Activated naive CD4-positive, alpha-beta T cell (primary cell): ENCODE results near the gene TMBIM1.

Experiments
- DNase-seq, 4 experiments: peaks; one replicate each; lab custom pipeline; 2025; lab: John Stamatoyannopoulos, UW

The TMBIM1 gene, protein sequence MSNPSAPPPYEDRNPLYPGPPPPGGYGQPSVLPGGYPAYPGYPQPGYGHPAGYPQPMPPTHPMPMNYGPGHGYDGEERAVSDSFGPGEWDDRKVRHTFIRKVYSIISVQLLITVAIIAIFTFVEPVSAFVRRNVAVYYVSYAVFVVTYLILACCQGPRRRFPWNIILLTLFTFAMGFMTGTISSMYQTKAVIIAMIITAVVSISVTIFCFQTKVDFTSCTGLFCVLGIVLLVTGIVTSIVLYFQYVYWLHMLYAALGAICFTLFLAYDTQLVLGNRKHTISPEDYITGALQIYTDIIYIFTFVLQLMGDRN

DNA sequence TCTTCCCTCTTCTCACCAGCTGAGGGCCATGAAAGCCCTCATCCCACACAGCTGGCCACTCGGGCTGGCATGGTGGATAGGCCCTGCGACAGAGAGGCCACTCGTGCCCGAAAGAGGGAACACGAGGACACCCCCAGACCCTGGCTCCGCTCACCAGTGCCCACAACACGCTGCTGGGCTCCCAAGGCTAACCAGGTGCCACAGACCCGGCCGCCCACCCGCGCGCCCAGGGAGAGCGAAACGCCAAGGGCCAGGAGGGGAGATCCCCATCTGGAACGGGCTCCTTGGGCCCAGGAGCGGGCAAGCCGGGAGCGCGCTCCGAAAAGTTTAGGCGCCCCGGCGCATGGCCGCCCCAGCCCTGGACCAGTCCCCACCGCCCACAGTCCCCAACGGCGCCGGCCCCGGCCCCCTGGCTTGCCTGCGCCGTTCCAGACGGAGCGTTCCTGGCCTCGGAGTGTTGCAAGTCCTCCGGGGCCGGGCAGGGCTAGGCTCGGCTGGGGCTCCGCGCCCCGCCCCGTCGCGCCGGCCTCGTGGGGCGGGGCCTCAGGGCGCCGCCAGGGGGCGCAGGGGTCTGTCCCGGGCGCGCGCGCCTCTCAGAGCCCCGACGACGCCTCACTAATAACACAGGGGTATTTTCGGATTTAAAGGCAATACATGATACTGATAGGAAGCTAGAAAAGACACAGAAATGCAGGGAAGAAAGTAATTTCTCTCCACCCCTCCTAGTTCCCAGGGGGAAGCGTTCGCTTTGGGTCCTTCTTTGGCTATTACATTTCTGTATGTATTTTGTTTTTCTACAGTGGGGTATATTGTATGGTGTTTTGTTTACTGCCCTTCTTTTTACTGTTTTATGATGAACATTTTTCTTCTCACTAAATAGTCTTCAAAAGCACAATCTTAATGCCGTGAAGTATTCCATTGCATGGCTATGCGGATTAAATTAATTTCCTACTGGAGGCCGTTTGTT, at the start of gene TMBIM1:
TSS of gene TMBIM1 (minus strand) at position 456 of the 967 bp plus-strand sequence. CDS start 10,362 bp downstream, outside the sequence.
- DNase-seq: peak; percentile 50 to 75 (median 56)

DNA sequence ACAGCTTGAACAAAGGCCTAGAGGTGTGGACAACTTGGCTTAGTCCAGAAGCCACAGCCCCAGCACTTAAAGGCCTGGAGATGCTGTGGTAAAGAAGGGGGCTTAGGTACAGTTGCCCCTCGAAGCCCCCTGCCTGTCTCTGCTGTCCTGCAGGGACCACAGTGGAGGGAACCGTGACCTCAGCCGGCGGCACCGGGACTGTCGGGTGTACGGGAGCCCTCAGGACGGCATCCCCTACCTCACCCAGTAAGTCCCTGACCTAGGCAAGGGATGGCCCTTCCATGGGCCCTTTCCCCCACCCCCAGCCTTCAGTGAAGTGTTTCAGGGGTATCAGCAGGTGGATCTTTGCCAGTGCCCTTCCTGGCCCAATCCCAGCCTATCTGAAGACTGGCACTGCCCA, 49.1 kb upstream of the TMBIM1 start:
- DNase-seq: no peak

DNA sequence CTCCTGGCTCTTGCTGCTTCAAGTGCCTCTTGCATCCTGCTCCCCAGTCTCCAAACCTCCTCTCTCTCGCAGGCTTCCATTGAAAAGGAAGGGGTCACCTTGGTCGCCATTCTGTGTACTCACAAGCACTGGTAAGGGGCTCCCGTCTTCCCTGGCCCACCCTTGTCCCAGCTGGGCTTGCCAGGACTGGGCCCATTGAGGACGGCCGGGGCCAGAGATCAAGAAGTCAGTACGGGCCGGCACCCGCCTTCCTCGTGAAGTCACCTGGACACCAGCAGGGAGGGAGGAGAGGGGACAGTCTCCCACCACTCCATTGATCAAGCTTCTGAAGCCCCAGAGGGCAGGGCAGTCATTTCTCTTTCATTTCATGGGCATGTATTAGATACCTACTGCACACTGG, 48.4 kb upstream of the TMBIM1 start:
- DNase-seq: no peak

DNA sequence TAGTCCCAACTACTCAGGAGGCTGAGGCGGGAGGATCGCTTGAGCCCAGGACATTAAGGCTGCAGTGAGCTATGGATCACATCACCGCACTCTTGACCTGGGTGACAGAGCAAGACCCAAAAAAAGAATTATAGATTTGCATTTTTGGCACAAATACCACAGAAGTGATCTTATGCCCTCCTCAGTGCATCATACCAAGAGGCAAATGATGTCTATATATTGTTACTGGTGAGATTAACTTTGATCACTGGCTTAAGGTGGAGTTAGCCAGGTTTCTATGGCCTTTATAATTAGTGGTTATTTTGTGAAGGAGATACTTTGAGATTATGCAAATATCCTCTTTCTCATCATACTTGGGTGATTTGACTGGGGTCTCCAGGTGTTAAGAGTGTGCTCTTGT, 42.2 kb upstream of the TMBIM1 start:
- no peak for DNase-seq

DNA sequence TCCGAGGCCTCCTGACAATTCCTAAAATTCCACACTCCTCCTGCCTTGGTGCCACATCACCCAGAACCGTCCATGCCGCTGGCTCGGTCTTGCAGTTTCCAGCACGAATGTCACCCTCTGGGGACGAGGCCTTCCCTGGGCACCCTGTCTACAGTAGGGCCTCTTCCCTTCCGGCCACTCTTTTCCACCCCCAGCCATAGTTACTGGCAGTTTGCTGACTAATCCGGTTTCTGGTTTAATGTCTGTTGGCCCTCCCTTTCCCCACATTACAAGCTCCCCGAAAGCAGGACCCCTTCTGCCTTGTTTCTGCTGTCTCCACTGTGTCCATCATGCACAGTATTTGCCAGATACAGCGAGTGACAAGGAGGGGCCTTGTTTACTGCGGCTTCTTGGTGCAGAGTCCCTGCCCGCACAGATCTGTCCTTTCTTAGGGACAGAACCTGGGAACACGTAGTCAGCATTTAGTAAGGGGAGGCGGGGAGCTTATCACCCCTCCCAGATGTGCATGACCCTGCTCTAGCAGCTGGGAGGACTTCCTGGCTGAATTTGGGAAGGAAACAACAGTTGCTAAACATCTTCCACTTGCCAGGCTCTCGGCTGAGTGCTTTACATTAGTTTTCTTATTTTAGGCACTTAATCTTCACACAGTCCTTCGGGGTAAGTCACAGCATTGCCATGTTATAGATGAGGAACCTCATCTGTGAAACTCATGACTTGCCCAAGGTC, 40.8 kb upstream of the TMBIM1 start:
- no peak for DNase-seq

DNA sequence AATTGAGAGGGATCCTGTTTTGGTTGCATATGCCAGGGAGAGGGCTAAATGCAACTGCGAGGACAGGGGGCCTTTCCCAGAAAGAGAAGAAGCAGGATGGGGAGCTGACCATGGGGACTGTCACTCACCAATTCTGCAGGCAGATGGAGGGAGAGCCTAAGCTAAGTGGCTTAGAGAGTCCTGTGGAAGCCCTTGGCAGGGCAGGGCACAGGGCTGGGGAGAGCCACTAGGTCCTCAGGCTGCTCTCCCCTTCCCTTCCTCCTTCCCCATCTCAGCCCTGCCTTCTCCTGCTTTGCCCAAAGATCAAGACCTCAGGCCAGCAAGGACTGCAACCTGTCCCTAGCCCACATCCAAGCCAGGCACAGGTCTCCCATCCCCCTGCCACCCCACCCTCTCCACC, 40.0 kb upstream of the TMBIM1 start:
- DNase-seq: no peak

DNA sequence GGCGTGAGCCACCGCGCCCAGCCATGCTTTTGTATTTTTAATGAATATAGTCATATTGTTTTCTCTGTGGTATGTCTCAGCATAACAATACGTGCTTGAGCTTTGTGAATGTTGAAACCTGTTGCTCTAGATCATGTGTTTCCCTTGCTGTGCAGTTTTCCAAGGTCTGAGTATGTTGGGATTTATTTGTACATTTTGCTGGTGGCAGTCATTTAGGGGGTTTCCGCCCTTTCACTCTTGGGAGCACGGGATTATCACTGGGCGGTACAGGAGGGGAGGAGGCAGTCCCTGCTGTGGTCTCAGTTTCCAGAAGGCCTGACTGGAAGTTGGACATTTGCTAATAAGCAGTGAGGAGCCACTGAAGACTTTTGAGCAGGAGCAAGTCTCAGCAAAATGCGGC, 39.4 kb upstream of the TMBIM1 start:
- no peak for DNase-seq

DNA sequence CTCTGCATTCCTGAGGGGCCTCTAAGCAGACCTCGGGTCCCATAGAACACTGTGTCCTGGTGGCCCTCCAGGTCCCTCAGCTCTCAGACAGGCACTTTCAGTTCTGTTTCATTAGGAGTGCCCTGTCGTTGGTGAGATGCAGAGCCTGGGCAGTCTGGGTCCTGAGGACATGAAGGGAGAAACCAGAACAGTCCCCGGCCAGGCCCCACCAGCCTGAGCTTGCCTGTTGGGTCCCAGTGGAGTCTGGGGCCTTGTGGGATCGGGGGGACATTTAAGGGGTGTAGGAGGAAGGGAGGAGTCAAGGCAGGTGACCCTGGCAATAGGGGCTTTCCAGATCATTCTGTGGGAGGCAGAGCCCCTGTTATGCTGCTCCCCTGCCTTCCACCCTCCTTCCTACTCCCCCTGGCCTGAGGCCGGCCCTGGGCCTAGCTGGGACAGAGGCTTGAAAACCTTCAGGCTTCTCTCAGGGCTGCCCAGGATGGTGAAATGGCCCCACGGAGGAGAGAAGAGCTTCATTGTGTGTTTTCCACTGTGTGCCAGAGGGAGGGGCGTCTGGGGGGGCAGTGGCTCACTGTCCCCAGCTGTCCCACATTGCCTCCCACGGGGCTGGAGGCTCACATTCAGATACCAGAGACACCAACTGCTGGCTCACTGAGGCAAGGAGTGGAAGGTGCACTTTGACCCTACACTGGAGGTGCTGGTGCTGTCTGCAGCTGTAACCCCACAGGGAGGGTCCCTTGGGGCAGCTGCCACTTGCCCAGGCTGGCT, 37.7 kb upstream of the TMBIM1 start:
- no peak for DNase-seq

DNA sequence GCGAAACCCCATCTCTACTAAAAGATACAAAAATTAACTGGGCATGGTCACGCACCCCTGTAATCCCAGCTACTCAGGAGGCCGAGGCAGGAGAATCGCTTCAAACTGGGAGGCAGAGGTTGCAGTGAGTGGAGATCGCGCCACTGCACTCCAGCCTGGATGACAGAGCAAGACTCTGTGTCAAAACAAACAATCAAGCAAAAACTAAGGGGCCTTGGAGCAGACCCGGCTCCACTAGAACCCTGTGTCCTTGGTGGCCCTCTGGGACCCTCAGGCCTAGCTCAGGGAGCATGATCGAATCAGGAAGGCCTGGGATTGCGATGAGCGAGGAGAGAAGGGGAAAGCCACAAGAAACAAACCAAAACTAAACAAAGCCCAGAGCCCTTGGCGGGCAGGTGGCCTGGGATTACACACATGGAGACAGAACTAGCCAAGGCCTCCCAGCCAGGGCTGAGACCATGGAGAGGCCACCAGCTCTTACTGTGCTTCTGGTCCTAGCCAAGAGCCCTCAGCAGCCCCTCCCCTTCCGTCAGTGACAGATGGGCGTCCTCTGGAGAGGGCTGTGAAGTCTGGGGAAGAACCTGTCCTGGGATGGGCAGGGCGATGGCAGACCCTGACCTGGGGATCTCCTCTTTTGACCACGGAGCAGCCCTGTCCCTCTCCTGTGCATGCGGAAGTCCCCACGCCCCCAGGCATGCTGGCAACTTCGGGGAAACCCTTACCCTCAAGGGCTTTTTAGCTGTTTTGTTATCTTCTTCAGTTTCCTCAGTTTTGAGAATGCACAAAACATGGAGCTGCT, 36.9 kb upstream of the TMBIM1 start:
- DNase-seq: no peak

DNA sequence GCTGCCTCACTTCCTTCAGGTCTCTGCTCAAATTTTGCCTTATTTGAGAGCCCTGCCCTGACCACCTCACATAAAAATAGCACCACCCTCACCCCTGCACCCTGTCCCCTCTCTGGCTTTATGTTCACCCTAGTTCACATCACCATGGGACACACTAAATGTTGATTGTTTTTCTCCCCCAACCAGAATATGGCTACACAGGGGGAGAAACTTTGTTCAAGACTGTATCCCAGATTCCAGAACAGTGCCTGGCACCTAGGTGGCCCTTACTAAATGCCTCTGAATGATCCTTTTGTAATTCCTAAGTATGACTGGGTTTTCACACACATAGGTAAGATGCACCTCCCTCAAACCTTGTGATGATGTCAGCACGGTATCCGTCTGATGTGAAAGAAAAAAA, 36.0 kb upstream of the TMBIM1 start:
- no peak for DNase-seq

DNA sequence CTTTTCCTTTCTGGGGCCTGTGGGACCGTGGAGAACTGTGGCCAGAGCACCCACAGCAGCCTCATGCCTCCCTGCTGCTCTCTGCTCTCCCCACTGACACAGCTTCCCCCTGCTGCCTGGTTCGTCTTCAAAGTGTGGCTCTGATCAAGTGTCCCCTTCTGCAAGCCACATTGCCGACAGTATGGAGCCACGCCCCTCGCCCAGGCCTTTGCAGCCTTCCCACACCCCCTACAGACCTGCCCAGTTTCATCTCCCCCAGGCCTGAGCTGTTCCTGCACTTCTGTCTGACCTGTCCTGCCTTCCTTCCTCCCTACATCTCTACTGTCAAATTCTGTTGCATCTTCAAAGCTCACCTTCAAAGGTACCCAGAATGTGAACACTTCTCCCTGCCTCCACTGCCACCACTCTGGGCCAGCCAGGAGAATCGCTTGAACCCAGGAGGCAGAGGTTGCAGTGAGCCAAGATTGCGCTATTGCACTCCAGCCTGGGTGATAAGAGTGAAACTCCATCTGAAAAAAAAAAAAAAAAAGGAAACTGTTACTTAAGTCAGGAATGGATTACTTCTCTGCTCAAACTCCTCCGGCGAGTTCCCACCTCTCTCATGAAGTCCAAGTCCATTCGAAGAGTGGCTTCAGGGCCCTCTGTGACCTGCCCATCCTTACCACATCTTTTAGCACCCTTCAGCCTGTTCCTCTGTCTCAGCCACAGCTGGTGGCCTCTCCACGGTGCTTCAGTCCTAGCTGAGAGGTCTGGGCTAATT, 35.3 kb upstream of the TMBIM1 start:
- no peak for DNase-seq

DNA sequence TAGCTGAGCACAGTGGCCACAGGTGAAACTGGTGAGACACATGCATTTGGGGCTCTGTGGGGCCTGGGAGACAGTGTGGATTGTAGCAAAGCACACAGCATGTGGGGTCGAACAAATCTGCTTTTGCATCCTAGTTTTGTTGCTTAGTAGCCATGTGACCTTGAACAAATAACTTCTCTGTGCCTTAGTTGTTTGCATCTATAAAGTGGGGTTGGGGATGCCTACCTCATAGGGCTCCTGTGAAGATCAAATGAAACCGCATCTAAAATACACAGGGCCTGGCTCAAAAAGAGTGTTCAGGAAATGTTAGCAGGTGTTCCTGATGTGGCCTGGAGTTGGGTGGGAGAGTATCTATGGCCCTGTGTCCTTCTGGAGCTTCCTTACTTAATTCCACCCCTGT, 34.0 kb upstream of the TMBIM1 start:
- no peak for DNase-seq

DNA sequence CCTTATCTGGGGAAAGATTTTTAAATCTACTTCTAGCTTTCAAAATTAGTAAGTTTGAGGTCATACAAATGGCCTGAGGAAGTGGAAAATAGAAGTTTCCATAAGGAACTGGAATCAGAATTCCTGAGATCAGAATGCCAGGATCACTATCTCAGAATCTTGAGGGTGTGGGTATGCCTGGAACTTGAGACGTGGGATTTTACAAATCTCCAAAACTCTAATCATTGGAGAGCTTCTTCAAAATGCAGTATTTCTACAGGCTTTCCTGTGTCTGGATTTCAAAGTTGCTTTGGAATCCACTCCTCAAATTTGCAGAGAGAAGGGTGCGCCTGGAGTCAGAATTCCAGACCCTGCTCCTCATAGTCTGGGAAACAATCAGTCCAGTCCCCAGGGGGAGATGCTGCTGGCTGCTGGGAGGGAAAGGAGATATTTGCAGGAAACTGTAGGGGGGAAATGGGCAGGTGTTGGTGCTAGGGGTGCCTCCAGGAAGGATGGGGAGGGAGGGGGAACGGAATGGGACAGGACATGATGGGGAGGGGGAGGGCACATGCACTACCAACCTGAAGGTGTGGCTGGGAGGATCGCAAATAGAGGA, 33.4 kb upstream of the TMBIM1 start:
- DNase-seq: no peak

DNA sequence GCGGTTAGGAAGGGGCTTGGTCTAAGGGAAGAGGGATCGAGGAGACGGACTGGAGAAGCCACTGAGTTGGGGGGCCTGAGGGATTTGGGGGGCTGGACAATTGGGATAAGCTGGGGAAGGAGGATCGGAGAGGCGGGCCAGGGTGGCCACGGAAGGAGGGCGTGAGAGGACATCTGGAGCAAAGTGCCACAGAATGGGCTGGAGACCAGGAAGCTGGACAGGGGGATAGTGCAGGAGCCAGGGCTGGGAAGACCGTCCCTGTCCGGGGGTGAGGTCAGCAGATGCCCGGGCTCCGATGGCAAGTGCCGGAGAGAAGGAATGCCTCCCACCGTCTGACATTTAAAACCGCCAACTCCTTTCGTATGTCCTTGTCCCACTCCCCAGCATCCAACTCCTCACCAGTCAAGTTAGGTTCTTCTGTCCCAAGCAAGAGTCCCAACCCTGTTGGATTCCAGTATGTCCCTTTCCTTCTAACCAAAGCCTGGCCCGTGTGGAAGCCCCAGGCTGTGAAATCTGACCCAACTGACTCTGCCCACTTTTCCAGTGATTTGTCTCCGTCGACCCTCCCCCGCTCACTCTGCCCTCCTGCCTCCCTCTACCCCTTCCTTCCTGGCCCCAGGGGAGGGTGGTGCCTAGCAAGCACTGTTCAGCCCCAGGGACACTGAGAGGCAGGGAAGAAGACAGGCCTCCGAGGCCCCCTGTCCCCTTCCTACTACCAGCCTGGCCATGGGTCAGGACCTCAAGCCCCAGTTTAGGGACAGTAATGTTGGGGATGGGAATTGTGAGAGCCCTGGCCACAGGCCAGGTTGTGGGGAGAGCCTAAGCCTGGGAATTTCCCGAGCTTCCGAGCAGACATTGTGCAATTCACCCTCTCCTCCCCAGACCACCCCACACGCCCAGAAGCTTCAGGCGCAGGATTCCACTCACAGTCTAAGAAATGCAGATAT, 31.5 kb upstream of the TMBIM1 start:
- DNase-seq: no peak

DNA sequence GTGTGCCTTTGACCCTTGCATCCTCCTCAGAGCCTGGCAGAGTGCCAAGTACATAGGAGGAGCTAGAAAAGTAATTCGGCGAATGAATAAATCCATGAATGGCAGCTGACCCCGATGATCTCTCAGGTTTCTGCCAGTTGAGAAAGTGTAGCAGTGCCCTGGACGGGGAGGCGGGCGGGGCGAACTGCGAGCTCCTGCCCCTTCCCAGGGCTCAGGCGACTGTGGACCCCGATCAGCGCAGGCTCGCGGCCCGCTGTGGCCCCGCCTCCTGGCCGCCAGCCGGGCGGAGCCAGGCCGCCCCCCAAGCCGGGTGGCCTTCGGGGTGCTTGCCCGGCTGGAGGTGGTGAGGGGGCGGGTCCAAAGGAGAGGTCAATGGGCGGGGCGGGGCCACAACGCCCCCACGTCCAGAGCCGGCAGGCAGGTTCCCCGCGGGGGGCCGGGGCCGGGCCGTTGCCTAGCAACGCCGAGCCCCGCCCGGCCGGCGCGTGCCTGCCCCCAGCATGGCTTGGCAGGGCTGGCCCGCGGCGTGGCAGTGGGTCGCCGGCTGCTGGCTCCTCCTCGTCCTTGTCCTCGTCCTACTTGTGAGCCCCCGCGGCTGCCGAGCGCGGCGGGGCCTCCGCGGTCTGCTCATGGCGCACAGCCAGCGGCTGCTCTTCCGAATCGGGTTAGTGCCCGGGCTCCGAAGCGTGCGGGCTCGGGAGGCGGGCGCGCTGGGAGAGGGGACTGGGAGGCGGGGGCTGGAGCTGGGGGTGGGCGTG, 30.6 kb upstream of the TMBIM1 start:
- DNase-seq: peak in 2 of 4 experiments; percentile 21 to 38

DNA sequence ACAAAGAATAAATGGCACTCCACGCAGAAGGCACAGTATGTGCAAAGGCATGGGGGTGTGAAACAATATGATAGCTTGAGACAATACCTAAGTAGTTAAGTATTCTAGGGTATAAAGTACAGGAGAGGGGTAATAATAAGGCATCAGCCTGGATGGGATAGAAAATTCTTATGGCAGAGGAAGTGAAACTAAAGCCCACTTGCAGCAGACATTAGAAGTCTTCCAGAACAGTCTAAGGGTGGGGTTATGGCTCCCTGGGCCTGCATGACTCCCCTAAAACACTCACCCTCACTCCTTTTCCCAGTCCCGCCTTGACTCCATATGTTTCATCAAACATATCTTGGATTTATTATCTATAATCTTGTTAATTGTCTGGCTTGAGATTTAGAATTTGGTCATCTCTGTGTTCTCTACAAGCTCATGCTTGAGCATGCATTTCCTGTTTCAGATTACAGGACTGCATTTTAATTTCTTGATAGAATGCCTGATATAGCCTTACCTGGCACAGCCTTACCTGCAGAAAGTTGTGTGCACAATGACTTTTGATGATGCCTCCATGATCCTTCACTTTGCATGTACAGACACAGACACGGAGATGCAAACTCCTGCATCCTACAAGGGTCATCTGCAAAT, 28.5 kb upstream of the TMBIM1 start:
- no peak for DNase-seq

DNA sequence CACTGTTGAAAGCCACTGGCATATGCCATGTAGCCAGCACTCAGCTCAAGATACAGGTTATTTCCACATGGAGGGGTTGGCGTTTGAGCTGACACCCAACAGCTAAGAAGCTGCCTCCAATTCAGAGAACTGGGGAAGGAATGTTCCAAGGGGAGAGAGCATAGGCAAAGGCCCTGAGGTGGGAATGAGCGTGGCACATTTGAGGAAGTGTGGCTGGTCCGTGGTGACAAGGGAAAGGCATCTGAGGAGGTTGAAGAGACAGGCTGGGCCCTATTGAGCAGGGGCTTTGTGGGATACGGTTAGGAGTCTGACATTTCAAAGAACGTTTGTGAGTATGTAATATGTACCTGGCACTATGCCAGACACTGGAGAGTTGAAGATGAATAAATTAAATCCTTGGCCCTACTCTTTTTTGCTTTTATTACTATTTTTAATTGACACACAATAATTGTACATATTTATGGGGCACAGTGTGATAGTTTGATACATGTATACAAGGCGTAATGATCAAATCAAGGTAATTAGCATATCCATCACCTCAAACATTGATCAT, 27.6 kb upstream of the TMBIM1 start:
- no peak for DNase-seq
